Mesenchymal stem cell (in vitro differentiated cells and primary cell): ENCODE measurements around the gene CDK9. TPM values are rescaled to one million over a fixed set of nuclear protein-coding genes. Genes with fewer than 3 reads are reported as not detected.

Source experiments
- DNase-seq: peaks from one replicate; pipeline ENCODE4 v3.0.0-alpha.2; 2013
- H2AFZ ChIP-seq: one replicate; pipeline ENCODE4 v1.6.1; 2013; ENCODE audit warnings: low read depth, mild to moderate bottlenecking, control low read depth, inconsistent platforms, low read length, moderate library complexity
- H2AK5ac ChIP-seq: 2 replicates; pipeline ENCODE4 v1.6.1; 2013; ENCODE audit warnings: low read length, moderate library complexity, mild to moderate bottlenecking, inconsistent platforms; ENCODE audit not compliant: severe bottlenecking
- H2BK120ac ChIP-seq: one replicate; pipeline ENCODE4 v1.6.1; 2013; ENCODE audit warnings: low read depth, mild to moderate bottlenecking, inconsistent platforms, low read length, moderate library complexity
- H2BK12ac ChIP-seq, 2 experiments: one replicate each; pipeline ENCODE4 v1.6.1; 2013; ENCODE audit warnings: inconsistent platforms in 2 of 2, low read length in 2 of 2, mild to moderate bottlenecking in 2 of 2, moderate library complexity in 2 of 2, control low read depth in 1 of 2
- H2BK15ac ChIP-seq: one replicate; pipeline ENCODE4 v1.6.1; 2013; ENCODE audit warnings: mild to moderate bottlenecking, low read depth, inconsistent platforms; ENCODE audit not compliant: poor library complexity, severe bottlenecking
- H2BK5ac ChIP-seq: 2 replicates; pipeline ENCODE4 v1.6.1; 2013; ENCODE audit warnings: low read depth, mild to moderate bottlenecking, low read length, control low read depth, inconsistent platforms; ENCODE audit not compliant: poor library complexity, severe bottlenecking
- H3K14ac ChIP-seq, 2 experiments: one replicate each; pipeline ENCODE4 v1.6.1; 2013; ENCODE audit warnings: inconsistent platforms in 2 of 2, low read length in 2 of 2, control low read depth in 1 of 2, mild to moderate bottlenecking in 1 of 2, moderate library complexity in 1 of 2
- H3K18ac ChIP-seq, 2 experiments: one replicate each; pipeline ENCODE4 v1.6.1; 2013; ENCODE audit warnings: inconsistent platforms in 2 of 2, low read length in 2 of 2, control low read depth in 1 of 2, low read depth in 1 of 2, mild to moderate bottlenecking in 1 of 2
- H3K23ac ChIP-seq, 2 experiments: one replicate each; pipeline ENCODE4 v1.6.1; 2013; ENCODE audit warnings: inconsistent platforms in 2 of 2, low read length in 2 of 2, mild to moderate bottlenecking in 2 of 2, moderate library complexity in 2 of 2, control low read depth in 1 of 2
- H3K27ac ChIP-seq: 2 replicates; pipeline ENCODE4 v1.5.1; 2013; ENCODE audit warnings: mild to moderate bottlenecking, moderate library complexity, low read length, control low read depth, inconsistent platforms; ENCODE audit not compliant: poor library complexity, severe bottlenecking
- H3K27me3 ChIP-seq, 2 experiments: 2 replicates each; pipeline versions ENCODE4 v1.6.1 to v1.7.0; 2013; ENCODE audit warnings: low read length in 2 of 2, mild to moderate bottlenecking in 2 of 2, moderate library complexity in 2 of 2, control low read depth in 1 of 2, inconsistent platforms in 1 of 2; ENCODE audit not compliant: control insufficient read depth in 1 of 2, insufficient read depth in 1 of 2
- H3K36me3 ChIP-seq, 2 experiments: 2 replicates each; pipeline versions ENCODE4 v1.6.1 to v1.7.0; 2013; ENCODE audit warnings: low read length in 2 of 2, control low read depth in 1 of 2, inconsistent platforms in 1 of 2, low read depth in 1 of 2, mild to moderate bottlenecking in 1 of 2; ENCODE audit not compliant: insufficient read depth in 2 of 2, control insufficient read depth in 1 of 2
- H3K4ac ChIP-seq, 2 experiments: one replicate each; pipeline ENCODE4 v1.6.1; 2013; ENCODE audit warnings: inconsistent platforms in 2 of 2, low read length in 2 of 2, mild to moderate bottlenecking in 2 of 2, moderate library complexity in 2 of 2, control low read depth in 1 of 2, low read depth in 1 of 2
- H3K4me1 ChIP-seq: 2 replicates; pipeline ENCODE4 v1.6.1; 2013; ENCODE audit warnings: low read depth, low read length, control low read depth; ENCODE audit not compliant: control insufficient read depth, insufficient read depth
- H3K4me2 ChIP-seq: 2 replicates; pipeline ENCODE4 v1.6.1; 2013; ENCODE audit warnings: low read length, mild to moderate bottlenecking, inconsistent platforms; ENCODE audit not compliant: poor library complexity, severe bottlenecking
- H3K4me3 ChIP-seq, 2 experiments: 2 replicates each; pipeline versions ENCODE4 v1.5.1 to v1.7.0; 2013; ENCODE audit warnings: low read length in 2 of 2, mild to moderate bottlenecking in 2 of 2, control low read depth in 1 of 2, low read depth in 1 of 2; ENCODE audit not compliant: insufficient read depth in 1 of 2
- H3K79me1 ChIP-seq: replicated peaks from 2 replicates; pipeline ENCODE4 v1.6.1; 2013; ENCODE audit warnings: mild to moderate bottlenecking, control low read depth, low read length, inconsistent platforms; ENCODE audit not compliant: poor library complexity, severe bottlenecking
- H3K9ac ChIP-seq: 2 replicates; pipeline ENCODE4 v1.7.0; 2013; ENCODE audit warnings: mild to moderate bottlenecking, low read length, moderate library complexity
- H3K9me3 ChIP-seq: 2 replicates; pipeline ENCODE4 v1.7.0; 2013; ENCODE audit warnings: mild to moderate bottlenecking, low read length; ENCODE audit not compliant: control insufficient read depth
- H4K8ac ChIP-seq: one replicate; pipeline ENCODE4 v1.6.1; 2013; ENCODE audit warnings: inconsistent platforms, mild to moderate bottlenecking, low read length, moderate library complexity
- H4K91ac ChIP-seq: one replicate; pipeline ENCODE4 v1.6.1; 2013; ENCODE audit warnings: mild to moderate bottlenecking, low read length, inconsistent platforms
- WGBS: methylation state at CpG from one replicate; pipeline ENCODE4 v1.1.7; 2013; ENCODE audit warnings: mixed read lengths; 5-methylcytosine and 5-hydroxymethylcytosine counted together
- small RNA-seq: library from polyadenylated mRNA; stranded (forward); fragments of <200 nt; extraction: miRNeasy Mini kit (QIAGEN cat#:217004); gene quantifications from one replicate; pipeline ENCODE3, GENCODE V24; 2013; ENCODE audit warnings: low read depth

The CDK9 gene

DNA sequence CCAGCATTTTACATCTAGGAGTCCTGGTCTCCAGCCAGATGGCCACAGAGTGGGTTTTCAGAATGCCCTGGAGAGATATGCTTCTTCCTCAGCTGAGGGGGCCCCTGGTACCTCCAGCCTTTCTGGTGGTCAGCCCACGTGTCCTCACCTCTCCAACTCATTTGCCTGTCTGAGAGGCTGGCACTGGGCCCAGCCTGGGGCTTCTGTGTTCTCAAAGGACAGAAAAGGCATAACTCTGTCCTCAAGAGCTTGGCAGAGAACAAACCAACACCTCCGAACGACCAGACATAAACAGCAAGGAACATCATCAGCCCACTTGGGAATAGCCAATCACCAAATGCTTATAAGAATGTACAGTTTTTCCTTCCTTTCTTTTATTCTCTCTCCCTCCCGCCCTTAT lies 51.5 kb downstream of the CDK9 start:
- H2AK5ac ChIP-seq, result peak overlapping the region; percentile 33
- H3K23ac ChIP-seq, result no peak overlapping the region
- peak overlapping the region; percentile 67 for H4K8ac ChIP-seq
- peaks cover 7% of the 10 kb centered on the region for H3K79me1 ChIP-seq
- H3K14ac ChIP-seq, result peak overlapping the region in 1 of 2 experiments; percentile 97
- H3K36me3 ChIP-seq, result peaks cover 18 to 40% of the 10 kb centered on the region in 2 experiments
- peak overlapping the region; percentile 83 for H3K27ac ChIP-seq
- peak overlapping the region; percentile 85 for H4K91ac ChIP-seq
- no peaks in the 10 kb centered on the region for H3K9me3 ChIP-seq
- peak overlapping the region; percentile 33 to 38 for H3K4ac ChIP-seq
- peak overlapping the region; percentile 75 for H2BK120ac ChIP-seq
- H2BK15ac ChIP-seq, result peak overlapping the region; percentile 66
- WGBS, result 30% methylated on average over 4 of the region's 4 CpGs
- peak; percentile 90 for DNase-seq
- peak overlapping the region; percentile 88 for H3K9ac ChIP-seq
- H2BK12ac ChIP-seq, result peak overlapping the region; percentile 94 to 99
- H3K27me3 ChIP-seq, result no peaks in the 10 kb centered on the region
- H2BK5ac ChIP-seq, result no peak overlapping the region
- H3K18ac ChIP-seq, result peak overlapping the region; percentile 97 to 99
- H2AFZ ChIP-seq, result no peak overlapping the region
- peaks cover 39% of the 10 kb centered on the region for H3K4me1 ChIP-seq
- H3K4me3 ChIP-seq, result peak overlapping the region in 1 of 2 experiments; percentile 28
- H3K4me2 ChIP-seq, result no peak overlapping the region

DNA sequence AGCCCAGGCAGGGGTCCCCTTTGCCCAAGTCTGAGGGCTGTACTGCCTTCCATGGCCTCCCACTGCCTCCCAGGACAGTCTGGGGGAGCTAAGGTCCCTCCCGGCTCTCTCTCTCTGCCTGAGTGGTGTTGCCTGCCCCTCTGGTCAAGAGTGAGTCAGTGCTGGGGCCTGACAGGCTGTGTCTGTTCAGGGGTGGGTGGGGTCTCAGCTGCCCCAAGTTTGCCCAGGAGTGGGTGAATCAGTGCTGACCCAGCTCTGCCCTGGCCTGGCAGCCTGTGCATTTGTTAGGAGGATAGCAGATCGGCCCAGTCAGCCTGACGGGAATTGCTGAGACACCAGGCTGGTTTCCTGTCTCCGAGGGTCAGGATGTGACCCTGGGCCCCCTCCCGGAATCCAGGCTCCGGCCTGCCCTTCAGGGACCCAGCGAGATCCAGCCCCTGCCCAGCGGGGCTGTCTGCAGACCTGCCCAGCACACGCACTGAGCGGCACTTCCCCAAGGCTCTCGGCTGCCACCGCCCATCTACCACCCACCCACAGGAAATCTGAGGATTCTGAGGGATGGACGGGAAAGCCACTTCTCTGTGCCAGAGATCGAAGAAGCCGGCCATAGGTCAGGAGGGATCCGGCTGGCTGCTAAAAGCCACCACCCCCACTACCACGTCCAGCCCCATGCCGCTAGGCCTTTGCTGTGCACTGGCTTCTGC lies 52.7 kb downstream of the CDK9 start:
- H2BK5ac ChIP-seq, result peak overlapping the region; percentile 59
- peak overlapping the region; percentile 99 to 100 for H3K18ac ChIP-seq
- H3K9ac ChIP-seq, result peak overlapping the region; percentile 78
- H4K91ac ChIP-seq, result peak overlapping the region; percentile 100
- peak overlapping the region in 1 of 2 experiments; percentile 39 for H3K4me3 ChIP-seq
- peak overlapping the region; percentile 97 to 99 for H2BK12ac ChIP-seq
- peak overlapping the region in 1 of 2 experiments; percentile 3 for H3K23ac ChIP-seq
- H3K27ac ChIP-seq, result peak overlapping the region; percentile 83
- no peak overlapping the region for H2AFZ ChIP-seq
- H3K27me3 ChIP-seq, result no peaks in the 10 kb centered on the region
- peak overlapping the region; percentile 90 for H2AK5ac ChIP-seq
- H2BK120ac ChIP-seq, result peak overlapping the region; percentile 99
- DNase-seq, result peak; percentile 98
- H2BK15ac ChIP-seq, result peak overlapping the region; percentile 94
- 4% methylated on average over 17 of the region's 18 CpGs for WGBS
- H3K36me3 ChIP-seq, result peaks cover 25 to 43% of the 10 kb centered on the region in 2 experiments
- peak overlapping the region in 1 of 2 experiments; percentile 97 for H3K14ac ChIP-seq
- peak overlapping the region; percentile 98 to 99 for H3K4ac ChIP-seq
- peak overlapping the region; percentile 51 for H3K4me2 ChIP-seq
- peaks cover 12% of the 10 kb centered on the region for H3K79me1 ChIP-seq
- peak overlapping the region; percentile 98 for H4K8ac ChIP-seq
- no peaks in the 10 kb centered on the region for H3K9me3 ChIP-seq
- peaks cover 39% of the 10 kb centered on the region for H3K4me1 ChIP-seq

Small RNA genes lying within 50 kb of the gene (small RNA-seq; reads per million reads assigned to genes)
- gene RF00019, result not detected
